HG03342 (cell line): ENCODE results near the gene ENTPD5.
"Not testable (repeated sequence)": the region's sequence is repeated elsewhere in the genome, so short reads cannot be mapped to it uniquely, and the experiment has no call there.

Experiments used
- ATAC-seq: cut with Tn5 transposase; IDR thresholded peaks from one replicate; pipeline ENCODE4 v1.9.1; 2021; ENCODE audit warnings: mild to moderate bottlenecking, moderate library complexity; ENCODE audit not compliant: unreplicated experiment

ENTPD5 gene

DNA sequence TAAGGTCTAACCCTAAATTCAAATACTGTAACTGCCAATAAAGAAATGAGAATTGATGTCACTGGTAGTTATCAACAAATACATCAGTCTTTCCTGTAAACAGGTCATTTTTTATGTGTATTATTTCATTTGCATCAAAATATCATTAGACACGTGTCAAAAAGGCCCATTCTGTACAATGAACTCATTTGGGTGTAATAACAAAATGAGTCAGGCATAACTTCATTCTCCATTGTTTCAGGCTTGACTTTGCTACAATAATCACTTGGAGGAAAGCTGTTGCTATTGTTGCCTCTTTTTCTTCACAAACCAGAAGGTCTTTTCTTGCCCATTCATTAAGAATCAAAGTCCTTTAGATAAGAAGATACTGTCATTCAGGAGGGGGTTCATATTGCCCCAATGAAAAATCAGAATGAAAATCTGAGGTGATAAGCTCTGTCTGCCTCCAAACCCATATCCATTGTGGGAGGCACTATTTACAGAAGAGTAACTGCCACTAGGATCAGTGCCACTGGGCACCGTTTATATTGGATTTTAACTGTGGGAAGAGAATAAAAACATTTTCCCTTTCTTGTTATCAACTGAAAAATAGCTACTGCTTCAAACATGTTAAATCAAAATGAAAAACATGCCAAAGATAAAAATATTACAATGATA, 10.1 kb downstream of the ENTPD5 start:
- ATAC-seq = no peak

DNA sequence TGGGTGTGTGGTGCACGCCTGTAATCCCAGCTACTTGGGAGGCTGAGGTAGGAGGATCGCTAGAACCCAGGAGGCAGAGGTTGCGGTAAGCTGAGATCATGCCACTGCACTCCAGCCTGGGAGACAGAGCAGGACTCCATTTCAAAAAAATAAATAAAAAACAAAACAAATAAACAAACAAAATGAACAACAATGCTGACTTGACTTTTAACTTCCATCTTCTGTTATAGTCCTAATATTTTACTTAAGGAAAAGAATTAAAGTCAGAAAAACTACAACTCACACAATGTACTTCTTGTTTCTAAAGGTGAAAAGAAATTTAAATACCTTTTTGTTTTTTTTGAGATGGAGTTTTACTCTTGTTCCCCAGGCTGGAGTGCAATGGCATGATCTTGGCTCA, 13.4 kb downstream of the ENTPD5 start:
- not testable (repeated sequence) for ATAC-seq

DNA sequence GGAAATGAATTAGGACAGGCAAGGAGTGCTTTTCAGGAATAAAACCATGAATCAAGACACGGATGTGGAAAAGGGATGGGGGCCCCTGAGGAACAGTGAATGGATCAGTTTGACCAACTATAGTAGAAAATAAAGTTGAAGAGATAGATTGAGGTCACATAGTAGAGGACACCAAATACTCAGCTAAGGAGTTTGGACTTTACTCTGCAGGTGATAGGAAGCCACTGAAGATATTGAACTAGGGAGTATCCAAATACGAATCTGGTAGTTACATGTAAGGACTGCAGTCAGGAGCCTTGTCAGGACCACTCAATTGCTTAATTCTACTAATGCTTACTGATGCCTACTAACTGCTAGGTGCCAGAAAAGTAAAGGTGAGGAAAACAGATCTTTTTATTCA, 20.4 kb downstream of the ENTPD5 start:
- ATAC-seq = no peak

DNA sequence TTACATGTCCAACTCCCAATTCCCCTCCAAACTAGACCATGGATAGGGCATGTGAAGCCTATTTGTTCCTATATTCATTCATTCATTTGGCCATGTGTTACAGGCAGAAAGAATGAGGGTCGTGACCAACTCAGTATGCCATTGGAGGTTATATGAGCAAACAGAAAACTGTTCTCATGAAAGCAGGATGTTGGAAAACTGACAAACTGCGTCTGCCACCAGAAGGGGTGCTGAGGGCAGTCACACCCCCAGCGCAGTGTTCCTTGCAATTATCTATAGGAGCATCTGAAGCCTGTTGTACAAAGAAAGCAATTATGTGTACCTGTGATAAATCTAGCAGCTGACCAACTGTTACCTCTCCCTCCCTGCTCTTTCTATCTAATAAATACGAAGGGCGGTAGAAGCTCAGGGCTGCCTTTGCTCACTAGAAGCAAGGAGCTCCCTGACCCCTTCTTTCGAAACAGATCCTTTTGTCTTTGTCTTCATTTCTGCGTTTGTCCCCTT, 21.1 kb downstream of the ENTPD5 start:
- no peak for ATAC-seq

DNA sequence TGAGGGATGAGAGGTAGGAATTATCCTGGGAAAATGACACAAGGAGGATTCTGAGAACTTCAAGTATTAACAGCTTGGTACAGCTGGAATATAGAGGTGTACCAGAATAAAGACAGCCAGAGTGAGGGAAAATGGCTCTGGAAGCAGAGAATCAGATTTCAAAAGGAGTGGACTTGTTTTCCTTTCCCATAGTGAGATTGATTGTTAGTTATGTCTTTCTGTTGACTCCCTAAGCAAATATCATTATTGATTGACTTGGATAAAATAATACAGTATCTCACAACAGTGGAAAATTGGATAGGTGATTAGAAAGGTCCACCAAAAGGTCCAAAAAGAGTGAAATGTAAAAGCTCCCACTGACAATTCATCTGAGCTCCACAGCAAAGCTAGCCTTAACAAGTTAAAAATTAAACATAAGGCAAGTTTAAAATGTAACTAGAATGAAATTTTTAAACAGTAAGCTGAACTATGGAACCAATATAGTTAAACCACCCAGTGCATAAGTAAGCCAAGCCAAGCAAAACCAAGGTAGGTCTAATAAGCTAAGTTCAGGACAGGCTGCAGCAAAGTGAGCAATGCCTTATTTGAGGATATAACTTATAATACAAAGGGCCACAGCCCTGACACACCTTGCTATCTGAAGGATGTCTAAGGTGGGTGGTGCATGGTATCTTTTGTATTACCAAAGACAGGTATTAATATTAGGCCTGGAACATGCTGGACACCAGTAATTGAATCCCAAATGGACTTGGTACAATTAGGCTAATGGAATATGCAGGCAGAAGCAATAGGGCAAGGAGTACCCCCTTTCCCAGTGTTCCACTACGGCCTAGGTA, 21.8 kb downstream of the ENTPD5 start:
- ATAC-seq = no peak

DNA sequence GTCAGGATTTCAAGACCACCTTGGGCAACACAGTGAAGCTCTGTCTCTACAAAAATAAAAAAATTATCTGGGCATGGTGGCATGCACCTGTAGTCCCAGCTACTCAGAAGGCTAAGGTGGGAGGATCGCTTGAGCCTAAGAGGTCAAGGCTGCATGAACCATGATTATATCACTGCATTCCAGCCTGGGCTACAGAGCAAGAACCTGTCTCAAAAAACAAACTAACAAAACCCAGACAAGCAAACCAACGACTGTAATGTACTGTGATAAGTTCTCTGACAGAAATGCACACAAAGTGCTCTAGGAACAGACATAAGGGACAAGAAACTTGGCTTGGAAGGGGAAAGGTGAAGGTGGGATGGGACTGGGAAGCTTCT, 22.4 kb downstream of the ENTPD5 start:
- ATAC-seq = no peak

DNA sequence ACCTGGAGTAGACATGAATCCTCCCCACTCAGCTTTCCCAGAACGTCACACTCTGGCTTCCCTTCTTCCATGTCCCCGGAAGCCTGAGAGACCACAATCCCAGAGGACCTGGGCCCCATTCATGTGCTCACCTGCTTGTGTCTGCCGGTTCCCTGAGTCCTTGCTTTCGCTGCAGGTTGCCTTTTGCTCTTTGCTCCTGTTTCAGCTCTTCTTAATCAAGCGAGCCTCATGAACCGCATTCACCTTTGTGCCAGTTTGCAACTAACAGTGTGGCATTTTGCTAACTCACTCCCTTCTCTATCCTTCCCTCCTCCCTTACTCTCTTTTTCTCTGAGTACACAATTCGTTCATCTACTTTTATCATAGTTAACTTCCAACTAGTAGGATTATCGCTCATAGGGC, 23.1 kb downstream of the ENTPD5 start:
- ATAC-seq = no peak

DNA sequence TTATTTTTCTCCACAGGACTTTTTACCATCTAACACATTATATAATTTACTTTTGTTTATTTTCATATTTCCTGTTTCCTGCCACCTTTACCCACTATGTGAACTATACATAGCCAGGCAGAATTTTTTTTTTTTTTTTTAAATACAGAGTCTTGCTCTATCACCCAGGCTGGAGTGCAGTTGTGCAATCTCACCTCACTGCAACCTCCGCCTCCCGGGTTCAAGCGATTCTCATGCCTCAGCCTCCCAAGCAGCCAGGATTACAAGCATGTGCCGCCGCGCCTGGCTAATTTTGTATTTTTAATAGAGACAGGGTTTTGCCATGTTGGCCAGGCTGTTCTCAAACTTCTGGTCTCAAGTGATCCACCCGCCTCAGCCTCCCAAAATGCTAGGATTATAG, 24.2 kb downstream of the ENTPD5 start:
- not testable (repeated sequence) for ATAC-seq

DNA sequence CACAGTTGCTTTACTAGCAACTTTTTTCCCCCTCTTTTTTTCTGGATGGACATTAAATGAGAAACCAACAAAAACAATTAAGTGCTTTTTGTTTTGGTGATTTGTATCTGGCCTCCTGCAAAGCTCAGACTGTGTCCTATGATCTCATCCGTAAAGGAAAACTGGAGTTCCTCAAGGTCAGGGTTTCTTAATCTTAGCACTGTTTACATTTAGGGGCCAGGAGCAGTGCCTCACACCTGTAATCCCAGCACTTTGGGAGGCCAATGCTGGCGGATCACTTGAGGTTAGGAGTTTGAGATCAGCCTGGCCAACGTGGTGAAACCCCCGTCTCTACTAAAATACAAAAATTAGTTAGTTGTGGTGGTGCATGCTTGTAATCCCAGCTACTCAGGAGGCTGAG, 28.0 kb downstream of the ENTPD5 start:
- no peak for ATAC-seq

DNA sequence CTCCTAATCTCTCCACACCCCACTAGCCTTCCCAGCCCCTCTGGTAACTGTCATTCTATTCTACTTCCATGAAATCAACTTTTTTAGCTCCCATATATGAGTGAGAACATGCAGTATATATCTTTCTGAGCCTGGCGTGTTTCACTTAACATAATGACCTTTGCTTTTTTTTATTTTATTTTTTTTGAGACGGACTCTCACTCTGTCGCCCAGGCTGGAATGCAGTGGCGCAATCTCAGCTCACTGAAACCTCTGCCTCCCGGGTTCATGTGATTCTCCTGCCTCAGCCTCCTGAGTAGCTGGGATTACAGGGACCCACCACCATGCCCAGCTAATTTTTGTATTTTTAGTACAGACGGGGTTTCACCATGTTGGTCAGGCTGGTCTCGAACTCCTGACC, 30.4 kb downstream of the ENTPD5 start:
- not testable (repeated sequence) for ATAC-seq

DNA sequence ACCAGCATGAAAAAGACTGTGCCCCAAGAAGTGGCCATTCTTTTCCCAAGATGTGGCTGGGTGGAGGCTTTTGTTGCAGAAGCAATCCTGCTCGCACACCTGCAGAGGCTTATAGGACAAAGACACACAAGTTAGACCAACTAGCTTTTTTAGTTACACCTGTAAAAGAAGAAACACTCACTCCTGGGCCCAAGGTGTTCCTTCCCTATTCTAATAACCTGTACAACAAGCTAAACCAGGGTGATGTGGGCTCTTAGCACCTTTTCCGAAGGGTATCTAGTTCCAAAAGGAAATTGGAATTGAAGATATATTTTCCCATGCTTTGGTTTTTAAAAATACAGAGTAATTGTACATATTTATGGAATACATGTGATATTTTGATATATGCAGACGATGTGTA, 31.0 kb downstream of the ENTPD5 start:
- ATAC-seq = no peak

DNA sequence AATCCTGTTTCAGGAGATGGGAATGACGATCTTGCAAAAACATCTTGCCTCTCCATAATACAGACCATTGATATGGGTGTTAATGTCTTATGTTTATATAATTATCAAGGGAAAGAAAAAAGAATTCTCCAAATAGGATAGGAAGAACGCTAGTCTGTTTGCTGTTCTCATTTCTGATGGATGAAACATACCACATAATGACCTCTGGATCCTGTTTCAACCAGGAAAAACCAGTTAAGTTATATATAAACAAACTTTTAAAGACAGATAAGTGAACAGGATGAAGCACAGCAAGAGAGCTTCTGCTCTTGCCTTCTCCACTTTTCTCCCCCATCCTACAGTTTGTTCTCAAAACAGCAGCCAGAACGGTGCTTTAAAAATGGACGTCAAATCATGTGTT, 41.2 kb downstream of the ENTPD5 start:
- ATAC-seq = no peak

DNA sequence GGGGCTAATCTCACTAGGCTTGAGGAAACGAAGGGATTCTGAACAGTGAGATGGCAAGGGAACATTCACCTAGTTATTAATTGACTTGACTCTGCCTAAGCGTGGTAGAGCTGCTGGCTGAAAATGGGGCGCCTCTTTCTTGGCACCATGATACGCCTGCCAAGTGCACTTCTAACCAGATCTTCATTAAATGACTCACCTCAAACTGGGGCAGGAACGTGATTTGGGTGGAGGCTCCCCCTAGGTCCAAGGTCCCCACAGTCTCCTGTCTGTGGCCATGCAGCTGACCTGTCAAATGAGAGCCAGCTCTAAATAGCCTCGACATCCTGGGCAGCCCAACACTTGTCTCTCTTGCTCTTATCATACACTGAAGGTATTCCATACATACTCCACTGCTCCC, 43.0 kb downstream of the ENTPD5 start:
- no peak for ATAC-seq

DNA sequence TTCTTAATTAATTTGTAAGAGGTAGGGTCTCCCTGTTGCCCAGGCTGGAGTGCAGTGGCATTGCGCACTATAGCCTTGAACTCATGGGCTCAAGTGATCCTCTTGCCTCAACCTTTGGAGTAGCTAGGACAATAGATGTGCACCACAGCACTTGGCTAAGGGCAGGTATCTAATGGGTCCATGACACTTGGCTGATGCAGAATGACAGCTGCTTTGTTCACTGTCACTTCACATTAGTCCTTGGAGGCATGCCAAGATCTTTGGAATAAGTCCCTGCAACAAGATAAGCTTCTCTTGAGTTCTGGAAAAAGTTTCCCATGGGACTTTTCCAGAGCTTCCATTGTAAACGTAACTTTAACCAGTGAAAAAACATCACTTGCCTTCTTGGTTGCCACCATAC, 45.6 kb downstream of the ENTPD5 start:
- no peak for ATAC-seq

DNA sequence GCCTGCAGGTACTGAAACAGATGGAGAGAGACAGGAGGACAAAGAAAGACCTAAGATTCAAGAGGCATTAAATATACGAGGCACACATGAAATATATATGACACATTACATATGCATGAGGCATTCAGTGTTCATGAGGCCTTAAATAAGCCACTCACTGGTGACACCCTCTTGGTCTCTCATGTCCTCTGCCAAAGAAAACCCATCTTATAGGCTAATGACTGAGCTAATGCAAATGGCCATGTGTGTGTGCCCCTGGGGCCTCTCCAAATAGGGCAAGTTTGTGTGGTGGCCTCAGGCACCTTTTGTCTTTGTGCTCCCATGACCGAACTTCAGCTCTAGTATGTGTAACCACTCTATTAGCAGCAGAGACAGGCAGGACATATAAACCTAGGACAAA, 50.2 kb downstream of the ENTPD5 start:
- ATAC-seq = no peak

DNA sequence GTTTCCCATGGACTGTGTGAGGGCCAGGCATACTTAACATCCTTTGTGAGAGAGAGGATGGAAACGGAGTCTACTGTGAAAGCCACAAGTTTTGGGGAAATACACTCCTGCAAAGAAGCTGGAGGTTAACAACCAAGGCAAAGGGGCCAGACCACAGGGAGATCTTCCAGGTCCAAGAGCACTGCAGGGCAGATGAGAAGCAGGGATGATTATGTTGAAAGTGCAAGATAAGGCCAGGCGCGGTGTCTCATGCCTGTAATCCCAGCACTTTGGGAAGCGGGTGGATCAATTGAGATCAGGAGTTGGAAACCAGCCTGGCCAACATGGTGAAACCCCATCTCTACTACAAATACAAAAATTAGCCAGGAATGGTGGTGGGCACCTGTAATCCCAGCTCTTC, 53.9 kb downstream of the ENTPD5 start:
- no peak for ATAC-seq

DNA sequence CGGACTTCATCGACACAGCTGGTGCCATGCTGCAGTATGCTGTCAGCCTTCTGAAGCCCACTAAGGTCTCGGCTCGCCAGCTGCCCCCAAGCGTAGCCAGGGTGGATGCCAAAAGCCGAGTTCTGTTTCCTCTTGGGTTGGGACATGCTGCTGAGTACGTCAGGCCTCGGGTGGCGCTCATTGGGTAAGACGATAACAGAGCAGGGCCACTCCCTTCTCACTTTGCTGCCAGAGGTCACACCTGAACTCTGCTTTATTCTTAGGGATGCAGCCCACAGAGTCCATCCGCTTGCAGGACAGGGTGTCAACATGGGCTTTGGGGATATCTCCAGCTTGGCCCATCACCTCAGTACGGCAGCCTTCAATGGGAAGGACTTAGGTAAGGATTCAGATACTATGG, 57.9 kb downstream of the ENTPD5 start:
- ATAC-seq = no peak

DNA sequence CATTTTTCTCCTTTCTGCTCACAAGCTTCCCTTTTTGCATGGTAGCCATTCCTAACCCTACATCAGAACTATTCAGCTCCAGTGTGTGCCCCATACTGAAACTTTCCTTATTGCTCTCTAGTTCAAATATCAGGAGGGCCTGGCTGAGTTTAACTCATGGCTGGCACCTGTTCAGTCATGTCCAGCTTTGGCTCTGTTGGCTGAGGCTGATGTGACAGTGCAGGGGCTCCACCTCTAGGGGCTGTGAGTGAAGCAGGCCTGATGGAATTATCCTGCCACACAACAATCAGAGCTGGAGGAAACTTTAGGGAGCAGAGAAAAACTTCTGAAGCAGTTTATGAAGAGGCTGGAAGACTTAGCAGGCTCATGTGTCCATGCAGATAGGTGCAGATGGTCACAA, 60.5 kb downstream of the ENTPD5 start:
- ATAC-seq = no peak

DNA sequence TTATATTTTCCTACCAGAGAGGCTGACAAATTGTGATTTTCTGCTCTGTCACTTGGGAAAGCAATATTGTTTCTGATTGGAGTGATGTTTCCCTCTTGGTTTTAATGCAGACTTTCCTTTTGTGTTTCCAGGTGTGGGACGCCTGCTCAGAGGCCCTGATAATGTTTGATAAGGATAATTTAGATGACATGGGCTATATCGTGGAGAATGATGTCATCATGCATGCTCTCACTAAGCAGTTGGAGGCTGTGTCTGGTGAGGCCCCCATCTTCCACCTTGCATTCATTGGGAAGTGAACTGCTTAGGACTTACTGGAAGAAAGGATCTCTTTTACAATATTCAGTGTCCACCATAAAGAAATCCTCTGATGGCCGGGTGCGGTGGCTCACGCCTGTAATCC, 63.4 kb downstream of the ENTPD5 start:
- ATAC-seq = no peak

DNA sequence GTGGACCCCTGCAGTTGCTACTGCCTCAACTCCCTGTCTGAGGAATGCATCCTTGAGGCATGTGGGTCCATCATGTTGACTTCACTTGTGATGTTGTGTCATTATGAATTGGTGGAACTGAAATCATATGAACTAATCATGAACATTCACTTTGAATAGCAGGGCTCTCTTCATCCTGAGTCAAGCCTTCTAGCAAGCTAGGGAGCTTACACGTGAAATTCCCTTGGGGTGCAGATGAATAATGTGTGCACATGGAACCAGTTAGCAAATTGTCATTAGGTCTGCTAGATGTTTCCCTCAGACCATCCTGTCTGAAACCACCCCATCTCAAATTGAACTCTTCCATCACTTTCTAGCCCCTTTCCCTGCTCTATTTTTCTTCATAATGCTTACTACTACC, 65.4 kb downstream of the ENTPD5 start:
- no peak for ATAC-seq

DNA sequence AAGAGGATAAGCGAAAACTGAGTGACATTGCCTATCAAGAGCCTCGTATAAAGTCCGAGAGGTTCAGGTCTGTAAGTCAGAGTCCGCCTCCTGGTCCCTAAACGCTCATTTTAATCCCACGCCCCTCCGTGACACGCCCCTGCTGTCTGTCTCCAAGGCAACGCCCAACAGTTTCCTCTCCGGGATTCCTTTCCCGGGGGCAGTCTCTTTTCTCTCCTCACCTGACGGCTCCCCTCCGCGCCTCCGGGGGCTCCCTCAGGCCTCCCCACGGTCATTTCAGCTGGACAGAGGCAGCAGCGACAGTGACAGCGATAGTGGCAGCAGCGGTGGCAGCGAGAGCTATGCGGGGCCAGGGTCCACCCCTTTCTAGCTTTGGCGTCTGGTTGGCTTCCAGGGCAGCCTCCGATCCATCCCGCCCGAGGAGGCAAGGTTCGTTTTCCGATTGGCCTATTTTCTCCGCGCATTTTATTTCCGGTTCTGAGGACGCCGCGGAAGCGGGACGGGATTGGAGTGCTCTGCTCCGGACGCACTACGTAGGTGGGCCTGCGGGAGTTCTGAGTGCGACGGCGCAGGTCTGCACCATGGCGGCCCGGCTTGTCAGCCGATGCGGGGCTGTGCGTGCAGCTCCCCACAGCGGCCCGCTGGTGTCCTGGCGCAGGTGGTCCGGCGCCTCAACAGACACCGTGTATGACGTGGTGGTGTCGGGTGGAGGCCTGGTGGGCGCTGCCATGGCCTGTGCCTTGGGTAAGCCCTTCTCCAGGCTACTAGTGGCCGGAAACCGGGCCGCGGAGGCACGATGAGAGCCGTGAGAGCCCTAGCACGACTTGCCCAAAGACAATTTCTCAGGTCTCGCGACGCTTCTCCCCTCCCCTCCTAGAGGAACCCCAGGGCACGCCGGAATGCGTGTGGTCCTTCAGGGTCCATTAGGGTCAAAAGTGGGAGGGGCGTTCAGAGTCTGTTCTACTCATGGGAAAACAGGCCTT, 69.0 kb downstream of the ENTPD5 start, which contains the start of the genes COQ6 and FAM161B:
Gene COQ6 (plus strand): TSS at position 551 of the 983 bp plus-strand sequence. CDS start 31 bp downstream, at position 582.
Gene FAM161B (minus strand): TSS at position 343 of the 983 bp plus-strand sequence. CDS start 68 bp downstream, at position 275.
- peak; percentile 91 for ATAC-seq
